GM19023 (cell line): ENCODE measurements around the gene IP6K2.

Experiments
- ATAC-seq: cut with Tn5 transposase; IDR thresholded peaks from one replicate; pipeline ENCODE4 v1.9.1; 2021; ENCODE audit warnings: mild to moderate bottlenecking, moderate library complexity; ENCODE audit not compliant: unreplicated experiment

The IP6K2 gene

GRCh38 chr3:48644898-48645760 is 71.9 kb downstream of the IP6K2 start:
- no peak for ATAC-seq

- ATAC-seq, result no peak
Measured at GRCh38 chr3:48642605-48643004, 74.4 kb downstream of the IP6K2 start.

GRCh38 chr3:48641396-48641795 is 75.6 kb downstream of the IP6K2 start:
- ATAC-seq, result no peak

GRCh38 chr3:48639944-48640606 is 76.9 kb downstream of the IP6K2 start:
- ATAC-seq, result no peak
